HG03060 (cell line): ENCODE data around the gene AMT.
"Not testable (repeated sequence)": the region's sequence is repeated elsewhere in the genome, so short reads cannot be mapped to it uniquely, and the experiment has no call there.

Source experiments
- ATAC-seq: cut with Tn5 transposase; IDR thresholded peaks from one replicate; pipeline ENCODE4 v1.9.1; 2021; ENCODE audit warnings: low read depth, moderate number of reproducible peaks; ENCODE audit not compliant: unreplicated experiment

The AMT gene

GRCh38 chr3:49427586-49427985, 5.3 kb upstream of the AMT start:
- ATAC-seq = no peak

GRCh38 chr3:49424816-49425215, 2.5 kb upstream of the AMT start:
- ATAC-seq = no peak

GRCh38 chr3:49421890-49422378, 339 bp downstream of the AMT start:
- ATAC-seq = no peak

GRCh38 chr3:49417516-49418120, 4.7 kb downstream of the AMT start:
- ATAC-seq = no peak

- no peak for ATAC-seq
These were observed 5.4 kb downstream of the AMT start for GRCh38 chr3:49416867-49417266.

GRCh38 chr3:49415931-49416601, 6.2 kb downstream of the AMT start:
- no peak for ATAC-seq

- ATAC-seq = no peak
These were observed 7.5 kb downstream of the AMT start for GRCh38 chr3:49414753-49415152.

GRCh38 chr3:49413338-49413734, 8.9 kb downstream of the AMT start:
- no peak for ATAC-seq

- ATAC-seq = no peak
These were observed 9.5 kb downstream of the AMT start for GRCh38 chr3:49412632-49413337.

GRCh38 chr3:49411968-49412631, 10.2 kb downstream of the AMT start, which contains the start of the genes RHOA and TCTA:
Gene RHOA (minus strand): TSS chr3:49411976. CDS start chr3:49375589, 36,387 bp downstream.
Gene TCTA (plus strand): TSS chr3:49412423. CDS start chr3:49412427, 4 bp downstream.
- peak; percentile 68 for ATAC-seq

GRCh38 chr3:49411535-49411967, 10.7 kb downstream of the AMT start:
- ATAC-seq = peak; percentile 3

GRCh38 chr3:49410846-49411534, 11.3 kb downstream of the AMT start:
- ATAC-seq = no peak

GRCh38 chr3:49410066-49410845, 12.0 kb downstream of the AMT start:
- no peak for ATAC-seq

- no peak for ATAC-seq
These were observed 15.4 kb downstream of the AMT start for GRCh38 chr3:49406571-49407565.

GRCh38 chr3:49405570-49405969, 16.7 kb downstream of the AMT start:
- ATAC-seq = not testable (repeated sequence)

- no peak for ATAC-seq
These were observed 18.4 kb downstream of the AMT start for GRCh38 chr3:49403891-49404290.

- no peak for ATAC-seq
These were observed 20.5 kb downstream of the AMT start for GRCh38 chr3:49401766-49402165.

- ATAC-seq = no peak
These were observed 22.8 kb downstream of the AMT start for GRCh38 chr3:49399461-49399860.
